Heart left ventricle (tissue), 13 donors: ENCODE measurements around the gene TMPRSS7.

Source experiments
- POLR2A ChIP-seq, 2 donors: fragments of 450-650 bp; IDR thresholded peaks; one replicate each; pipeline ENCODE4 v1.6.1; 2017; ENCODE audit warnings: antibody characterized with exemption in 2 of 2, mild to moderate bottlenecking in 2 of 2, moderate library complexity in 2 of 2
- TF ChIP-seq, protein P1 (sequence below), 12 donors: fragments of 200-600 bp; sonication (generic) in 4 of 12; IDR thresholded peaks; one replicate each; pipeline versions ENCODE4 v1.5.0 to v1.8.0; 2018 to 2022; ENCODE audit warnings: antibody characterized with exemption in 12 of 12, mild to moderate bottlenecking in 5 of 12
- donor health status: ischemic (EF 13 %, LVEDD 7.1; RV severe dilation, severe dysfunction).
- donor health status: DM: no; HTN: yes; CAD: no.
- donor health status: DM: no; HTN: no; CAD: no.
- donor health status: ischemic (EF 25% LVEDD 6.9; RV normal size, moderate dysfunction).
- donor health status: ischemic (EF 25% LVEDD 5.7; RV mildly dilated, moderate dysfunction).
- donor health status: ischemic (EF 35%, LVEDD 5.7; RV mildly dilated, moderate dysfunction).
- donor health status: nonischemic (EF 11% LVEDD 7.7; RV severe dilation, severe dysfunction).
- donor health status: DM: yes; HTN: yes; CAD: no.
- donor health status: PGD.
- donor health status: ischemic (EF 29% LVEDD 5.4; RV normal size, mild dysfunction).
- donor health status: nonischemic (EF 23%, LVEDD 6.1; RV moderate dilation, normal function).

DNA sequence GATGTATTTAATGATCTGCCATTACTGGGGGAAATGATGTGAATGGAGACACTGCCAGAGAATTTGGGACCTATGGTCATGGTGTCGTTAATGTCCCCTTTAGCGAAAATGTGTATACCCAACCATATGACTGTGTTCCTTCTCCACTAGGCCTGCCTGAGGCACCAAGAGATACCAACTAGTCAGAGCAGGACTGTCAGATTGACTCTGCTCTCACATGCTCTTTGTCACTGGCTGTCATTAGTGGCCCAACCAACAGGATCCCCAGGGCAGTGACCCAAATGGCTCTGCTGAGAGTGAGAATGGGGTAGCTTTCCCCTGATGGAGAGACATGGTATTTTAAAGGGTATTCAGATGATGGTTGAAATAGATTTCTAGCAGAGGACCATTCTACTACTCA, 33.0 kb upstream of the TMPRSS7 start:
- no peak for TF ChIP-seq POLR2A (IDR thresholded peaks at IDR 0.05)
- TF ChIP-seq, protein P1, sequence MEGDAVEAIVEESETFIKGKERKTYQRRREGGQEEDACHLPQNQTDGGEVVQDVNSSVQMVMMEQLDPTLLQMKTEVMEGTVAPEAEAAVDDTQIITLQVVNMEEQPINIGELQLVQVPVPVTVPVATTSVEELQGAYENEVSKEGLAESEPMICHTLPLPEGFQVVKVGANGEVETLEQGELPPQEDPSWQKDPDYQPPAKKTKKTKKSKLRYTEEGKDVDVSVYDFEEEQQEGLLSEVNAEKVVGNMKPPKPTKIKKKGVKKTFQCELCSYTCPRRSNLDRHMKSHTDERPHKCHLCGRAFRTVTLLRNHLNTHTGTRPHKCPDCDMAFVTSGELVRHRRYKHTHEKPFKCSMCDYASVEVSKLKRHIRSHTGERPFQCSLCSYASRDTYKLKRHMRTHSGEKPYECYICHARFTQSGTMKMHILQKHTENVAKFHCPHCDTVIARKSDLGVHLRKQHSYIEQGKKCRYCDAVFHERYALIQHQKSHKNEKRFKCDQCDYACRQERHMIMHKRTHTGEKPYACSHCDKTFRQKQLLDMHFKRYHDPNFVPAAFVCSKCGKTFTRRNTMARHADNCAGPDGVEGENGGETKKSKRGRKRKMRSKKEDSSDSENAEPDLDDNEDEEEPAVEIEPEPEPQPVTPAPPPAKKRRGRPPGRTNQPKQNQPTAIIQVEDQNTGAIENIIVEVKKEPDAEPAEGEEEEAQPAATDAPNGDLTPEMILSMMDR (IDR thresholded peaks at IDR 0.05), result no peak
